MM.1S (cell line): Measurements from ENCODE around the gene MEGF11.

Source experiments
- DNase-seq: peaks from one replicate; pipeline ENCODE4 v3.0.0-alpha.2; 2015
- H2AFZ ChIP-seq: fragments of 300-600 bp; sonication (generic); 2 replicates; pipeline ENCODE4 v1.6.0; 2016; ENCODE audit warnings: antibody characterized with exemption, low read length
- H3F3A ChIP-seq: fragments of 300-600 bp; sonication (generic); 2 replicates; pipeline ENCODE4 v1.6.1; 2016; ENCODE audit warnings: mild to moderate bottlenecking, antibody characterized with exemption, low read length, moderate library complexity, mixed read lengths; ENCODE audit not compliant: insufficient read depth
- H3K27ac ChIP-seq: fragments of 300-600 bp; sonication (generic); 2 replicates; pipeline ENCODE4 v1.5.1; 2016; ENCODE audit warnings: mild to moderate bottlenecking, low read length
- H3K27me3 ChIP-seq: fragments of 300-600 bp; sonication (generic); replicated peaks from 2 replicates; pipeline ENCODE4 v1.6.0; 2016; ENCODE audit warnings: low read length; ENCODE audit not compliant: insufficient read depth
- H3K36me3 ChIP-seq: fragments of 300-600 bp; sonication (generic); replicated peaks from 2 replicates; pipeline ENCODE4 v1.6.1; 2016; ENCODE audit warnings: mild to moderate bottlenecking, low read length, mixed read lengths; ENCODE audit not compliant: insufficient read depth
- H3K4me1 ChIP-seq: fragments of 300-600 bp; sonication (generic); 2 replicates; pipeline ENCODE4 v1.6.1; 2016; ENCODE audit warnings: low read length, mixed read lengths
- H3K4me2 ChIP-seq: fragments of 300-600 bp; sonication (generic); 2 replicates; pipeline ENCODE4 v1.6.0; 2016; ENCODE audit warnings: low read depth, low read length
- H3K4me3 ChIP-seq: fragments of 300-600 bp; sonication (generic); 2 replicates; pipeline ENCODE4 v1.5.1; 2016; ENCODE audit warnings: low read length, mixed read lengths
- H3K79me2 ChIP-seq: fragments of 300-600 bp; sonication (generic); 2 replicates; pipeline ENCODE4 v1.6.1; 2016; ENCODE audit warnings: mixed run types, low read length, mixed read lengths
- H3K9ac ChIP-seq: fragments of 300-600 bp; sonication (generic); 2 replicates; pipeline ENCODE4 v1.6.1; 2016; ENCODE audit warnings: low read length, mixed read lengths
- H3K9me2 ChIP-seq: fragments of 300-600 bp; sonication (generic); replicated peaks from 2 replicates; pipeline ENCODE4 v1.6.1; 2016; ENCODE audit warnings: mild to moderate bottlenecking, low read length, mixed read lengths; ENCODE audit not compliant: insufficient read depth
- H3K9me3 ChIP-seq: fragments of 300-600 bp; sonication (generic); replicated peaks from 2 replicates; pipeline ENCODE4 v1.6.1; 2016; ENCODE audit warnings: mild to moderate bottlenecking, low read length, mixed read lengths; ENCODE audit not compliant: insufficient read depth
- H4K20me1 ChIP-seq: fragments of 300-600 bp; sonication (generic); 2 replicates; pipeline ENCODE4 v1.6.1; 2016; ENCODE audit warnings: mild to moderate bottlenecking, low read length, moderate library complexity, mixed read lengths; ENCODE audit not compliant: insufficient read depth
- CTCF ChIP-seq: fragments of 300-600 bp; sonication (generic); IDR thresholded peaks from 2 replicates; pipeline ENCODE4 v1.5.1; 2016; ENCODE audit warnings: antibody characterized with exemption, low read length, mixed read lengths
- EZH2 ChIP-seq: fragments of 300-600 bp; sonication (generic); optimal IDR thresholded peaks from 2 replicates; pipeline ENCODE3; 2017; ENCODE audit warnings: low read depth, mild to moderate bottlenecking, antibody characterized with exemption, low read length, mixed read lengths
- EZH2phosphoT487 ChIP-seq: fragments of 300-600 bp; sonication (generic); IDR thresholded peaks from 2 replicates; pipeline ENCODE4 v1.6.1; 2018; ENCODE audit warnings: antibody characterized with exemption, low read length

Gene MEGF11

GRCh38 chr15:66221126-66221525 lies 32.4 kb downstream of the MEGF11 start:
- Histone ChIP-seq H2AFZ (no peak overlapping the region), H3K36me3 (no peaks in the 10 kb centered on the region), H3K27me3 (no peaks in the 10 kb centered on the region), H3K79me2 (no peaks in the 10 kb centered on the region), H4K20me1 (no peaks in the 10 kb centered on the region), H3K9me3 (no peaks in the 10 kb centered on the region), H3K4me1 (no peaks in the 10 kb centered on the region), H3K4me2 (no peak overlapping the region), H3K4me3 (no peak overlapping the region), H3F3A (no peaks in the 10 kb centered on the region), H3K27ac (no peak overlapping the region), H3K9me2 (no peaks in the 10 kb centered on the region), H3K9ac (no peak overlapping the region)
- DNase-seq = no peak
- TF ChIP-seq CTCF = no peak
- no peak for TF ChIP-seq EZH2
- no peak for TF ChIP-seq EZH2phosphoT487

- Histone ChIP-seq H3K36me3 (no peaks in the 10 kb centered on the region), H3F3A (no peaks in the 10 kb centered on the region), H2AFZ (no peak overlapping the region), H3K9ac (no peak overlapping the region), H3K4me3 (no peak overlapping the region), H3K79me2 (no peaks in the 10 kb centered on the region), H3K4me2 (no peak overlapping the region), H3K9me2 (no peaks in the 10 kb centered on the region), H3K27me3 (no peaks in the 10 kb centered on the region), H3K27ac (no peak overlapping the region), H4K20me1 (no peaks in the 10 kb centered on the region), H3K9me3 (no peaks in the 10 kb centered on the region), H3K4me1 (no peaks in the 10 kb centered on the region)
- TF ChIP-seq EZH2phosphoT487 = no peak
- no peak for TF ChIP-seq CTCF
- TF ChIP-seq EZH2 = no peak
- no peak for DNase-seq
These were observed 32.9 kb downstream of the MEGF11 start for GRCh38 chr15:66220601-66221000.

GRCh38 chr15:66219339-66219738 lies 34.2 kb downstream of the MEGF11 start:
- no peak overlapping the region for H3K4me3 ChIP-seq
- no peak overlapping the region for H3K27ac ChIP-seq
- H3K9ac ChIP-seq = no peak overlapping the region
- no peaks in the 10 kb centered on the region for H3K79me2 ChIP-seq
- H3K36me3 ChIP-seq = no peaks in the 10 kb centered on the region
- no peaks in the 10 kb centered on the region for H3K4me1 ChIP-seq
- no peaks in the 10 kb centered on the region for H3K27me3 ChIP-seq
- no peaks in the 10 kb centered on the region for H3K9me3 ChIP-seq
- no peak overlapping the region for H3K4me2 ChIP-seq
- TF ChIP-seq CTCF (no peak), EZH2phosphoT487 (no peak), EZH2 (no peak)
- no peaks in the 10 kb centered on the region for H4K20me1 ChIP-seq
- H3F3A ChIP-seq = no peaks in the 10 kb centered on the region
- DNase-seq = no peak
- no peak overlapping the region for H2AFZ ChIP-seq
- no peaks in the 10 kb centered on the region for H3K9me2 ChIP-seq
